ENCODE results near the gene FBXO10. TPM values are rescaled to one million over a fixed set of nuclear protein-coding genes. Genes with fewer than 3 reads are reported as not detected.
"Not testable (repeated sequence)": the region's sequence is repeated elsewhere in the genome, so short reads cannot be mapped to it uniquely, and the experiment has no call there.

Gene FBXO10
- total and polyA plus RNA-seq, 2 donors from 2014 or later = 6.2 to 6.7 TPM

- no peak for FAIRE-seq
- peaks cover 0 to 2% (median 0%) of the 10 kb centered on the region in 3 donors for H3K36me3 ChIP-seq (ENCODE audit: control insufficient read depth in 2 of 3, insufficient read depth in 3 of 3, low read length in 3 of 3)
These were observed 64.9 kb downstream of the FBXO10 start for GRCh38 chr9:37511016-37512010.

DNA sequence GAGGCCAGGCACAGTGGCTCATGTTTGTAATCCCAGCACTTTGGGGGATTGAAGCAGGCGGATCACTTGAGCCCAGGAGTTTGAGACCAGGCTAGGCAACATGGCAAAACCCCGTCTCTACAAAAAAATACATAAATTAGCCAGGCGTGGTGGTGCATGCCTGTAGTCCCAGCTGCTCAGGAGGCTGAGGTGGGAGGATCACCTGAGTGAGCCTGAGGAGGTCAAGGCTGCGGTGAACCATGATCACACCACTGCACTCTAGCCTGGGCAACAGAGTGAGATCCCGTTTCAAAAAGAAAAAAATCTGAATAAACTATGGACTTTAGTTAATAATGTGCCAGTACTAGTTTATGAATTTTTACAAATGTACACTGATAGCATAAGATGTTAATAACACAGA, 66.1 kb downstream of the FBXO10 start:
- DNase-seq; H3K9me3 ChIP-seq (ENCODE audit: control insufficient read depth in 2 of 3, insufficient read depth in 1 of 3, low read length in 3 of 3); H3K4me3 ChIP-seq (ENCODE audit: low read length in 3 of 3); H3K9ac ChIP-seq (ENCODE audit: low read length in 3 of 3); H3K27me3 ChIP-seq (ENCODE audit: control insufficient read depth, insufficient read depth, low read length); H3K4me1 ChIP-seq (ENCODE audit: control insufficient read depth in 2 of 3, insufficient read depth in 2 of 3, low read depth in 1 of 3, low read length in 3 of 3); intact Hi-C loops (cut with DNase I); H3K27ac ChIP-seq (ENCODE audit: low read depth in 2 of 2, low read length in 2 of 2); H3K36me3 ChIP-seq (ENCODE audit: control insufficient read depth in 2 of 3, insufficient read depth in 3 of 3, low read length in 3 of 3); FAIRE-seq: not testable (repeated sequence)

More at GRCh38 chr9:37511016-37512010, 64.9 kb downstream of the FBXO10 start:
- no peaks in the 10 kb centered on the region for H3K27me3 ChIP-seq (ENCODE audit: control insufficient read depth, insufficient read depth, low read length)
- H3K4me3 ChIP-seq (ENCODE audit: low read length in 3 of 3) = no peak overlapping the region
- H3K9me3 ChIP-seq (ENCODE audit: control insufficient read depth in 2 of 3, insufficient read depth in 1 of 3, low read length in 3 of 3) = no peaks in the 10 kb centered on the region
- no peak overlapping the region for H3K27ac ChIP-seq (ENCODE audit: low read depth in 2 of 2, low read length in 2 of 2)
- H3K4me1 ChIP-seq (ENCODE audit: control insufficient read depth in 2 of 3, insufficient read depth in 2 of 3, low read depth in 1 of 3, low read length in 3 of 3) = no peaks in the 10 kb centered on the region
- TF ChIP-seq, protein P1, sequence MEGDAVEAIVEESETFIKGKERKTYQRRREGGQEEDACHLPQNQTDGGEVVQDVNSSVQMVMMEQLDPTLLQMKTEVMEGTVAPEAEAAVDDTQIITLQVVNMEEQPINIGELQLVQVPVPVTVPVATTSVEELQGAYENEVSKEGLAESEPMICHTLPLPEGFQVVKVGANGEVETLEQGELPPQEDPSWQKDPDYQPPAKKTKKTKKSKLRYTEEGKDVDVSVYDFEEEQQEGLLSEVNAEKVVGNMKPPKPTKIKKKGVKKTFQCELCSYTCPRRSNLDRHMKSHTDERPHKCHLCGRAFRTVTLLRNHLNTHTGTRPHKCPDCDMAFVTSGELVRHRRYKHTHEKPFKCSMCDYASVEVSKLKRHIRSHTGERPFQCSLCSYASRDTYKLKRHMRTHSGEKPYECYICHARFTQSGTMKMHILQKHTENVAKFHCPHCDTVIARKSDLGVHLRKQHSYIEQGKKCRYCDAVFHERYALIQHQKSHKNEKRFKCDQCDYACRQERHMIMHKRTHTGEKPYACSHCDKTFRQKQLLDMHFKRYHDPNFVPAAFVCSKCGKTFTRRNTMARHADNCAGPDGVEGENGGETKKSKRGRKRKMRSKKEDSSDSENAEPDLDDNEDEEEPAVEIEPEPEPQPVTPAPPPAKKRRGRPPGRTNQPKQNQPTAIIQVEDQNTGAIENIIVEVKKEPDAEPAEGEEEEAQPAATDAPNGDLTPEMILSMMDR (IDR thresholded peaks at IDR 0.05; ENCODE audit: borderline replicate concordance, extremely low read depth, insufficient read depth) = no peak
- peak in 4 of 5 donors; percentile 40 to 58 (median 47) for DNase-seq
- H3K9ac ChIP-seq (ENCODE audit: low read length in 3 of 3) = no peak overlapping the region
- intact Hi-C loops (cut with DNase I) = no loop called here

DNA sequence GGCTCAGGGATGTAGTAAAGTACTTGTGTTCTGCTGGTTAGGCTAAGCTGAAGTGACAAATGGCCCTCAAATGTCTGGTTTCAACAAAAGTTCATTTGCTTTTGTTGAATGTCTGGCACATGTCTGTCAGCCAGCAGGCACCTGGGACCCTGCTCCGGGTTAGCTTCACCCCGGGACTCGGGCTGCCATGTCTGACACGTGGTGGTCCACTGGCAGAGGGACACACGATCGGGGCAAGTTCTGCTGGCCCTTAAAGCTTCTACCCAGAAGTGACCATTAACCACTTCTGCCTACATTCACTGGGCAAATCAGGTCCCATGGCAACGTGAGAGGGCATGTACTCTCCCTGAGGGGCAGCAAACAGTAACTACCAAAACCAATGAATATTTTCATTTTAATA, 66.6 kb downstream of the FBXO10 start:
- no peak overlapping the region for H3K27ac ChIP-seq (ENCODE audit: low read depth in 2 of 2, low read length in 2 of 2)
- H3K27me3 ChIP-seq (ENCODE audit: control insufficient read depth, insufficient read depth, low read length) = no peaks in the 10 kb centered on the region
- H3K36me3 ChIP-seq (ENCODE audit: control insufficient read depth in 2 of 3, insufficient read depth in 3 of 3, low read length in 3 of 3) = no peaks in the 10 kb centered on the region
- H3K4me1 ChIP-seq (ENCODE audit: control insufficient read depth in 2 of 3, insufficient read depth in 2 of 3, low read depth in 1 of 3, low read length in 3 of 3) = no peaks in the 10 kb centered on the region
- TF ChIP-seq, protein P1 (IDR thresholded peaks at IDR 0.05; ENCODE audit: borderline replicate concordance, extremely low read depth, insufficient read depth) = no peak
- H3K4me3 ChIP-seq (ENCODE audit: low read length in 3 of 3) = no peak overlapping the region
- DNase-seq = peak in 1 of 5 donors; percentile 45
- H3K9me3 ChIP-seq (ENCODE audit: control insufficient read depth in 2 of 3, insufficient read depth in 1 of 3, low read length in 3 of 3) = no peaks in the 10 kb centered on the region
- intact Hi-C loops (cut with DNase I) = no loop called here
- FAIRE-seq = no peak
- H3K9ac ChIP-seq (ENCODE audit: low read length in 3 of 3) = no peak overlapping the region

DNA sequence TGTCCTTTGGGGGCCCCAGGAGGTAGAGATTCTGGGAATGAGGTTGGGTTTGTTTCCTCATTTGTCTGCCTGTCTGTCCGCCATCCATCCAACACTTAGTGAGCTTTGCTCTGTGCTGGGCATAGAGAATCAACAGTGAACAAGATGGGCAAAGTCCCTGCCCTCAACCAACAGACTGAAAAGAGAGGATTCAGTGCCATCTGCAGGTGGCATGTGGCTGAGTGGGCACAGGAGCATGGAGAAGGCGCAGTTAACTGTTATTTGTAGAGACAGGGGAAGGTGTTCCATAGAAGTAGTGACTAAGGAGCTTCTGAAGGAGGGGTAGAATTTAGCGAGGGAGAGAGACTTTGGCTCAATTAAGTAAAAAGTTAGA, 67.4 kb downstream of the FBXO10 start:
- Histone ChIP-seq H3K9me3 (ENCODE audit: control insufficient read depth in 2 of 3, insufficient read depth in 1 of 3, low read length in 3 of 3) (no peaks in the 10 kb centered on the region), H3K9ac (ENCODE audit: low read length in 3 of 3) (no peak overlapping the region), H3K27ac (ENCODE audit: low read depth in 2 of 2, low read length in 2 of 2) (no peak overlapping the region), H3K4me1 (ENCODE audit: control insufficient read depth in 2 of 3, insufficient read depth in 2 of 3, low read depth in 1 of 3, low read length in 3 of 3) (no peaks in the 10 kb centered on the region), H3K36me3 (ENCODE audit: control insufficient read depth in 2 of 3, insufficient read depth in 3 of 3, low read length in 3 of 3) (no peaks in the 10 kb centered on the region), H3K27me3 (ENCODE audit: control insufficient read depth, insufficient read depth, low read length) (no peaks in the 10 kb centered on the region), H3K4me3 (ENCODE audit: low read length in 3 of 3) (no peak overlapping the region)
- no peak for FAIRE-seq
- DNase-seq = peak in 1 of 5 donors; percentile 2
- intact Hi-C loops (cut with DNase I) = no loop called here
- TF ChIP-seq, protein P1 (IDR thresholded peaks at IDR 0.05; ENCODE audit: borderline replicate concordance, extremely low read depth, insufficient read depth) = peak; percentile 25
